SIG-M5 treated with dmso at 0.1 percent for 504 hours (cell line): ENCODE data around the gene UGT1A3.
"Not testable (repeated sequence)": the region's sequence is repeated elsewhere in the genome, so short reads cannot be mapped to it uniquely, and the experiment has no call there.

ENCODE experiments used
- DNase-seq: peaks from one replicate; lab custom pipeline; 2025; ENCODE audit not compliant: unreplicated experiment; lab: John Stamatoyannopoulos, UW

The UGT1A3 gene

DNA sequence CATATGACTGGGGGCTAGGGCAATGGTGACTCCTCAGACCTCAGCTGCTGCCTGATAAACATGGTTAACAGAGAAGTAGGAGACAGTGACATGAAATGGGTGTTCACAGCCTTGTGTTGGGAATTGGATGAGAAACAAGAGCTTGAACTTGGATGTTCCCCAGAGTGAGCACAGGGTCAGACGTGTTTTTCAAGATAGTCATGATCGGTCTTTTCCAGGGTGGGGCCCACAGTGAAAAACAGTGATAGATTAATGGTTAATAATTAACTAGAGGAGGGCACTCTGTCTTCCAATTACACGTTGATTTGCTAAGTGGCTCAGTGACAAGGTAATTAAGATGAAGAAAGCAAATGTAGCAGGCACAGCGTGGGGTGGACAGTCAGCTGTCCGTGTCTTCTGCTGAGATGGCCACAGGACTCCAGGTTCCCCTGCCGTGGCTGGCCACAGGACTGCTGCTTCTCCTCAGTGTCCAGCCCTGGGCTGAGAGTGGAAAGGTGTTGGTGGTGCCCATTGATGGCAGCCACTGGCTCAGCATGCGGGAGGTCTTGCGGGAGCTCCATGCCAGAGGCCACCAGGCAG lies at the start of gene UGT1A3:
Gene UGT1A3, plus strand, starts transcription at position 320 of the 579 bp plus-strand sequence. Its CDS starts 85 bp downstream, at position 405.
- DNase-seq, result no peak

GRCh38 chr2:233679196-233679595 lies 49.6 kb upstream of the UGT1A3 start:
- no peak for DNase-seq

DNA sequence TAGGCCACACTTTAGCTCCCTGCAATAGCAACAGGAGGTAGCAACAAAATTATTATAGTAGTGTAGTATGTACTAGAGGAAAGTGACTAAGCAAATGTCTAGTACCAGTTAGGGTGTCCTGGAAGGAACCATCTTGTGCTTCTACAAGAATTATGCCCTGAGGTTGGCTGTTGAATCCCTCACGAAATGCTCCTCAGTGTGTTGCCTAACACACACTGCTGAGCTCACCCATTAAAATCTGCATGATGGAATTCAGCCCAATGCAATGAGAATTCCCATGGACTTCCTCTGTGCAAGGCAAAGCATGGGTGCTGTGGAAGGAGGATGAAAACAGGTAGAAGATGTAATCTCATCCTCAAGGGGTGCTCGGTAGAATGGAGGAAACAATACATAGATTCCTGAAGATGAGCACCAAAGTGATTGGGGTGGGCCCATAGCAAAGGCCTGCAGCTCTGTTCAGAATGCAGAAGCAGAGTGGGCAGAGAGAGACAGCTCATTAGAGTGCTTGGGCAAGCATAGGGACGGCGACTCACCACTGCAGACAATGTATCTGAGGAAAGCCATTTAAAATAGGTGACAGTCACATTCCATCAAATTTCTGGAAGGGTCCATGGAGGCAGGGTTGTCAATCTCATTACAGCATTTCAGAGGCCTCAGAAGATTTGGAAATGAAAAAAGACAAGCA lies 48.3 kb upstream of the UGT1A3 start:
- DNase-seq, result no peak

DNA sequence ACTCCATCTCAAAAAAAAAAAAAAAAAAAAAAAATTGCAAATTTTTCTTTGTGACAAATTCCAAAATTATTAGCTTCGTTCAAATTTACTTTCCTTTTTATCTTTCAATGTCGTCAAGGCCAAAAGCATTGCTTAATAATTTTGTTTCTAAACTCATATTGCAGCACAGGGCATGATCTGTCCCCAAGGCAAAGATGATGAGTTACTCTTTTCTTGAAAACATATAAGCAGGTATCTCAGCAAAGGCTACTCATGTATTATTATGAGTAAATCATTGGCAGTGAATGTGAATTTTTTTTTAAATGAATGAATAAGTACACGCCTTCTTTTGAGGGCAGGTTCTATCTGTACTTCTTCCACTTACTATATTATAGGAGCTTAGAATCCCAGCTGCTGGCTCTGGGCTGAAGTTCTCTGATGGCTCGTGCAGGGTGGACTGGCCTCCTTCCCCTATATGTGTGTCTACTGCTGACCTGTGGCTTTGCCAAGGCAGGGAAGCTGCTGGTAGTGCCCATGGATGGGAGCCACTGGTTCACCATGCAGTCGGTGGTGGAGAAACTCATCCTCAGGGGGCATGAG lies 47.2 kb upstream of the UGT1A3 start, which contains the start of gene UGT1A7:
Gene UGT1A7, plus strand, starts transcription at position 381 of the 579 bp plus-strand sequence. Its CDS starts 37 bp downstream, at position 418.
- no peak for DNase-seq

- no peak for DNase-seq
Observed at GRCh38 chr2:233684640-233685039, 44.2 kb upstream of the UGT1A3 start.

- DNase-seq, result no peak
Observed at GRCh38 chr2:233686928-233687327, 41.9 kb upstream of the UGT1A3 start.

DNA sequence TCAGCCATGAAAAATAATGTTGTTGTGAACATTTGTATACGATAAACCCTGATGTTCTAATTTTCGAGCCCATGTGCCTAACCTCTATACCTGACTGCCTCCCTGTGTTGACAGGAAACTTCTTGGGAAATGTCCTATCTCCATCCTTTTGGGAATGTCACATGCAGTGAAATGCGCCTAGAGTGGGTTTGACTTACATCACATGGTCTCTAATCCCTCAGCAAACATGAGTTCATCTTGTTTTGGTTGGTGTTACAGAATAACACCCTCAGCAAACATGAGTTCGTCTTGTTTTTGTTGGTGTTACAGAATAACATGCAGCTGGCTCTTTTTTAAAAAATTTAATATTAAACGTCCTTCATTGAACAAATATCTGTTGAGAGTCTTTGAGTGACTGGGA lies 40.5 kb upstream of the UGT1A3 start:
- DNase-seq, result no peak

DNA sequence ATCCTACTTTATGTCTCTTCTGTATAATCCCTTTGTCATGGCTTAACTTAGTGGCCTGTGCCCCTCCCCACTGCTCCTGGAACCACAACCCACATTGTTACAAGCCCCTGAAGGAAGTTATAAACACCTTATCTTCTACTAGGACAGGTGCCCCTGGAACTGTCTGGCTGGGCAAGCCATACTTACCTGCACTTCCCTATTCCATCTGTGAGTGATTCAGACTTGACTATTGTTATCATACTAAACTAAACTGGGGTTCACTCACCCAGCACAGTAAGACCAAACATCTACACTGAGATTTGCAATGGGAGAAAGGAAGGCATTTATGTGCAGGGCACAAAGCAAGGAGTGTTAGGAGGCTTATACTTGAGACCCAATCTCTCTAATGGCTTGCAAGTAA lies 39.8 kb upstream of the UGT1A3 start:
- no peak for DNase-seq

GRCh38 chr2:233689501-233689900 lies 39.3 kb upstream of the UGT1A3 start:
- no peak for DNase-seq

GRCh38 chr2:233690444-233690843 lies 38.4 kb upstream of the UGT1A3 start:
- no peak for DNase-seq

- DNase-seq, result no peak
Observed at GRCh38 chr2:233691443-233692433, 37.1 kb upstream of the UGT1A3 start.

- DNase-seq, result no peak
Observed at GRCh38 chr2:233692648-233693047, 36.2 kb upstream of the UGT1A3 start, which contains the start of gene UGT1A6. TSS of gene UGT1A6 (plus strand) at chr2:233692890. CDS start at chr2:233693005, 115 bp downstream.

GRCh38 chr2:233693963-233694362 lies 34.9 kb upstream of the UGT1A3 start:
- no peak for DNase-seq

- DNase-seq, result no peak
Observed at GRCh38 chr2:233698740-233699139, 30.1 kb upstream of the UGT1A3 start.

GRCh38 chr2:233699424-233700027 lies 29.3 kb upstream of the UGT1A3 start:
- DNase-seq, result no peak

DNA sequence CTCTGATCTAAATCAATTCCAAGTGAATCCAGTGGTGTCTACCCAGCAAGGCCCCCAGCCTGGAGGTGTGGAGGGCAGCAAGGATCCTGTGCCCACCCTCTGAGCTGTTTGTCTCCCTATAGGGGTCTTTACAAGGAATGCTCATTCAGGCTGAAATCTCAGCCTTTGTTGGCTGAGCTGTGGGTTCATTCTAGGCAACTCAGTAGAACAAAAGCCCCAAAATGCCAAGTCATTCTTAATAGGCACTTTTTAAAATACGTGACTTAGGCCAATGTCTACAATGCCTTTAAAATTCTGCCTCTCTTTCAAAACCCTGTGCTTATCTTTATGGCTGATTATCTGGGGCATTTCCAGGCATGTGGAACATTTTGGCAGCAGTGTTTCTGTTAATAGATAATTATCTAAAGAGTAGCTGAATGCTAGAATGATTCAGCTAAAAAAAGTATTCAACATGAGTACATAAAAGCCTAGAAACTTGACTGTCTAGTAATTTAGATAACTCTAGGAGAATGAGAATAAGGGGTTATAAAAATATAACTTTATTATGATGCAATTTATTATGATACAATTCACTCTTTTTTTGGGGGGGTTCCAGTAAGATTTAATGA lies 28.7 kb upstream of the UGT1A3 start:
- peak; percentile 14 for DNase-seq

DNA sequence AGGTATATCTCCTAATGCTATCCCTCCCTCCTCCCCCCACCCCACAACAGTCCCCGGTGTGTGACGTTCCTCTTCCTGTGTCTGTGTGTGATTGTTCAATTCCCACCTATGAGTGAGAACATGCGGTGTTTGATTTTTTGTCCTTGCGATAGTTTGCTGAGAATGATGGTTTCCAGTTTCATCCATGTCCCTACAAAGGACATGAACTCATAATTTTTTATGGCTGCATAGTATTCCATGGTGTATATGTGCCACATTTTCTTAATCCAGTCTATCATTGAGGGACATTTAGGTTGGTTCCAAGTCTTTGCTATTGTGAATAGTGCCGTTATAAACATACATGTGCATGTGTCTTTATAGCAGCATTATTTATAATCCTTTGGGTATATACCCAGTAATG lies 28.0 kb upstream of the UGT1A3 start:
- not testable (repeated sequence) for DNase-seq

DNA sequence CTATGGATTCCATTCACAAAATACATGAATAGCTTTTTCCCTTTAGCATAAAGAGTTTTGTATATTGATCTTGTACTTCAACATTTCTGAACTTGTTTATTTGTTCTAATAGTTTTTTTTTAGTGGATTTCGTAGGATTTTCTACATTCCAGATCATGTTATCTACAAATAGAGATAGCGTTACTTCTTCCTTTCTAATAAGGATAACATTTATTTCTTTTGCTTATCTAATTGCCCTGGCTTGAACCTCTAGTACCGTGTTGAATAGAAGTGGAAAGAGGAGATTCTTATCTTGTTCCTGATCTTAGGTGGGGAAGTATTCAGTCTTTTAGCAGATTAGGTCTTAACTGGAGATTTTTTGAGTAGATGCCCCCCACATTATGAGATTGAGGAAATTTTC lies 26.6 kb upstream of the UGT1A3 start:
- no peak for DNase-seq

DNA sequence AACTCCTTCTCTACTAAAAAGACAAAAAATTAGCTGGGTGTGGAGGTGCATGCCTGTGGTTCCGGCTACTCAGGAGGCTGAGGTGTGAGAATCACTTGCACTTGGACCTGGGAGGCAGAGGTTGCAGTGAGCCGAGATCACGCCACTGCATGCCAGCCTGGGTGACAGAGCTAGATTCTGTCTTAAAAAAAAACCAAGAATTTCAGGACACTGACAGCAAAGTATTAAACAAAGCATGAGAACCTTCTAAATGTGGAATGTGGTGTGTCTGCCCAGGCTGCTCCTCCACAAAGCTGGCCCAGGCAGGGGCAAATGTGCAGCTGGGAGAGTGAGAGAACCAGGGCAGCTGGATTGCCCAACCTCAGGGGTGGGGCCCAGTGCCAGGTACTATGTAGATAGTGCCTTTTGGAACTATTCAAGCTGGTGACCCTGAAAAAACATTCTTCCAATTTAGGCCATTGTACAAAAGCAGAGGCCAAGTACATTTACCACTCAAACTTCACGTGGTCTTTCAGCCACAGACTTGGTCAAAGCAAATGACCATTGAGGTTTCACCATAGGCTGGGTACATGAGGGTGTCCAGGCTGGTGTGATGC lies 22.8 kb upstream of the UGT1A3 start:
- peak; percentile 25 for DNase-seq

DNA sequence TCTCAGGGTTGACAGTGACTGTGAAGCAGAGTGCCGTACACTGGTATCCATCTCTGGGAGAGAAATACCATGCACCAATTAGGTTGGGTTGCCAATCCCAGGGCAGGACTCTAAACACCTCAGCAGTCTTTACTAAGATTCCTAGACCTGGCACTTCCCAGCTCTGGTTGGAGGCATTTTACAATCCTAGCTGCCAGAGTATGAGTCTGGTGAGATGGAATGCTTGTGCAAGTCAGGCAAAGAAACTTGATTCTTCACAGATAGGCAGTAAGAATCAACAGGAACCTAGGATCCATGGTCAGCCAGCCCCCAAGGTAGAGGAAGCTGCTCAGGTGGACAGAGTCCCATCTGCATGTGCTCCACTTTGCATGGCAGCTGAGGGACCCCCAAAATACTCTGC lies 22.1 kb upstream of the UGT1A3 start:
- no peak for DNase-seq
